K562 (cell line): Measurements from ENCODE around the gene VPS33B. TPM values are rescaled to one million over a fixed set of nuclear protein-coding genes. Genes with fewer than 3 reads are reported as not detected.

Source experiments
- ARID2 ChIP-seq: fragments of 450-650 bp; IDR thresholded peaks from 2 replicates; pipeline ENCODE4 v1.6.1; 2017; ENCODE audit warnings: antibody characterized with exemption, mild to moderate bottlenecking
- CBX2 ChIP-seq: fragments of 200-600 bp; sonication (generic); IDR thresholded peaks from one replicate; pipeline ENCODE4 v1.6.1; 2012; ENCODE audit warnings: mild to moderate bottlenecking, low read length, inconsistent platforms; ENCODE audit not compliant: insufficient read depth, poor library complexity, severe bottlenecking
- CSDE1 ChIP-seq, 2 experiments: fragments of 450-650 bp; IDR thresholded peaks; 2 replicates each; pipeline ENCODE4 v1.6.1; 2016; ENCODE audit warnings: mild to moderate bottlenecking in 1 of 2
- EHMT2 ChIP-seq: fragments of 450-650 bp; IDR thresholded peaks from 2 replicates; pipeline ENCODE4 v1.6.1; 2018; ENCODE audit warnings: antibody characterized with exemption
- ELF1 ChIP-seq: fragments of 200-800 bp; sonication (Bioruptor generic); IDR thresholded peaks from 2 replicates; pipeline ENCODE4 v1.6.1; 2016; ENCODE audit warnings: missing genetic modification characterization, missing compliant biosample characterization
- FOXM1 ChIP-seq, 2 experiments: fragments of 450-650 bp in 1 of 2; sonication (generic) in 1 of 2; formaldehyde crosslinking in 1 of 2; IDR thresholded peaks; 2 replicates each; pipeline versions ENCODE4 v1.6.1 to v1.9.0; 2017 to 2022; ENCODE audit warnings: low read depth in 2 of 2, mild to moderate bottlenecking in 2 of 2, missing genetic modification reagents in 1 of 2, moderate library complexity in 1 of 2
- GATAD2A ChIP-seq: fragments of 450-650 bp; IDR thresholded peaks from 2 replicates; pipeline ENCODE4 v1.6.1; 2017
- HDGF ChIP-seq: fragments of 450-650 bp; IDR thresholded peaks from 2 replicates; pipeline ENCODE4 v1.6.1; 2016
- HMG20B ChIP-seq: fragments of 250-450 bp; sonication (Bioruptor Pico); IDR thresholded peaks from 2 replicates; pipeline ENCODE4 v1.5.0; 2021; ENCODE audit warnings: mild to moderate bottlenecking
- ID3 ChIP-seq, 2 experiments: fragments of 250-450 bp in 1 of 2; fragments of 450-650 bp in 1 of 2; sonication (Bioruptor Pico) in 1 of 2; IDR thresholded peaks; 2 replicates each; pipeline versions ENCODE4 v1.6.1 to v1.8.0; 2016 to 2021; ENCODE audit warnings: mild to moderate bottlenecking in 2 of 2, moderate library complexity in 2 of 2, missing compliant biosample characterization in 1 of 2, missing genetic modification characterization in 1 of 2
- RBM14 ChIP-seq: fragments of 200-400 bp; formaldehyde crosslinking; IDR thresholded peaks from 2 replicates; pipeline ENCODE4 v1.6.1; 2018; ENCODE audit warnings: low read depth, mild to moderate bottlenecking, low read length, moderate library complexity, borderline replicate concordance; ENCODE audit not compliant: insufficient read depth
- RBM22 ChIP-seq: fragments of 200-400 bp; formaldehyde crosslinking; IDR thresholded peaks from 2 replicates; pipeline ENCODE4 v1.6.1; 2018; ENCODE audit warnings: low read length, low read depth; ENCODE audit not compliant: poor library complexity, severe bottlenecking
- SETDB1 ChIP-seq: IDR thresholded peaks from one replicate; pipeline ENCODE4 v1.6.1; 2012; ENCODE audit warnings: low read length, control low read depth, inconsistent platforms
- SMAD3 ChIP-seq: fragments of 450-650 bp; formaldehyde crosslinking; conservative IDR thresholded peaks from 2 replicates; pipeline ENCODE4 v1.4.0; 2020; ENCODE audit warnings: mild to moderate bottlenecking
- TCF3 ChIP-seq: sonication (generic); formaldehyde crosslinking; IDR thresholded peaks from 2 replicates; pipeline ENCODE4 v1.4.0; 2020; ENCODE audit warnings: mild to moderate bottlenecking, missing genetic modification reagents
- ZBTB43 ChIP-seq: sonication (generic); formaldehyde crosslinking; IDR thresholded peaks from 2 replicates; pipeline ENCODE4 v1.8.0; 2023; ENCODE audit warnings: mild to moderate bottlenecking, missing genetic modification reagents
- ZNF134 ChIP-seq: fragments of 250-450 bp; sonication (Bioruptor Pico); conservative IDR thresholded peaks from 2 replicates; pipeline ENCODE4 v1.4.0; 2020
- ZNF280B ChIP-seq: fragments of 250-450 bp; sonication (Bioruptor Pico); IDR thresholded peaks from 2 replicates; pipeline ENCODE4 v1.5.1; 2021; ENCODE audit warnings: mild to moderate bottlenecking
- ZNF449 ChIP-seq: fragments of 250-450 bp; sonication (Bioruptor Pico); IDR thresholded peaks from 2 replicates; pipeline ENCODE4 v1.8.0; 2022; ENCODE audit warnings: moderate library complexity, mild to moderate bottlenecking, inconsistent platforms
- ZNF639 ChIP-seq, 2 experiments: fragments of 200-800 bp in 1 of 2; sonication (Bioruptor generic) in 1 of 2; sonication (generic) in 1 of 2; formaldehyde crosslinking in 1 of 2; IDR thresholded peaks in 1 of 2; conservative IDR thresholded peaks in 1 of 2; 2 replicates each; pipeline versions ENCODE4 v1.5.0 to v1.6.1; 2016 to 2020; ENCODE audit warnings: missing compliant biosample characterization in 1 of 2, missing genetic modification characterization in 1 of 2, missing genetic modification reagents in 1 of 2
- ZSCAN32 ChIP-seq: fragments of 450-650 bp; formaldehyde crosslinking; IDR thresholded peaks from 2 replicates; pipeline ENCODE4 v1.4.0; 2020; ENCODE audit warnings: mild to moderate bottlenecking, moderate library complexity
- polyA plus RNA-seq, 8 experiments: library from polyadenylated mRNA; depleted of rRNA in 4 of 8; stranded (reverse) in 5 of 8; unstranded in 3 of 8; fragments of >200 nt; fragmentation: Nextera tagmentation in 2 of 8; fragmentation: Illumina TruSeq in 1 of 8; extraction: Ambion mirVana in 2 of 8; extraction: Trizol in 1 of 8; gene quantifications; 2 replicates each; pipeline versions ENCODE4 v1.2.1 to v1.2.3, GENCODE V29; 2011 to 2014; ENCODE audit warnings: inconsistent platforms in 1 of 8, missing spikeins in 1 of 8
- total RNA-seq, 7 experiments: library from RNA; depleted of rRNA in 6 of 7; stranded (reverse); fragments of >200 nt in 6 of 7; fragmentation: Illumina TruSeq in 2 of 7; extraction: Trizol in 2 of 7; gene quantifications; 2 replicates each; pipeline versions ENCODE4 v1.2.1 to v1.2.3, GENCODE V29; 2011 to 2021; ENCODE audit warnings: low replicate concordance in 1 of 7

The VPS33B gene
- total and polyA plus RNA-seq, 9 of the 15 experiments (the other 6 are each of a cell fraction or from before 2014, with no cell fraction given) = 9.4 to 25.5 (median 14.8) TPM

GRCh38 chr15:90994417-90995311 lies 27.7 kb downstream of the VPS33B start, which contains the start of gene PRC1 (continued):
- no peak for TF ChIP-seq ZNF449
- no peak for TF ChIP-seq ZNF639 (CRISPR knock-in tag; conservative IDR thresholded peaks at IDR 0.05 in 1 of 2, IDR thresholded peaks at IDR 0.05 in 1 of 2)
- TF ChIP-seq TCF3 (CRISPR knock-in tag) = peak; percentile 44
- TF ChIP-seq HMG20B (CRISPR knock-in tag) = no peak
- peak; percentile 99 for TF ChIP-seq FOXM1 (IDR thresholded peaks at IDR 0.05; ENCODE audit: low read depth)
- TF ChIP-seq FOXM1 (CRISPR knock-in tag; IDR thresholded peaks at IDR 0.05; ENCODE audit: low read depth) = peak; percentile 99
- TF ChIP-seq ZSCAN32 (CRISPR knock-in tag) = no peak
- TF ChIP-seq ID3 (CRISPR knock-in tag; IDR thresholded peaks at IDR 0.05) = no peak
- no peak; the same call in 1 of the 2 replicates for TF ChIP-seq ID3 (tag; IDR thresholded peaks at IDR 0.05)
- TF ChIP-seq ELF1 (tag) = peak; percentile 56; the same call in 1 of the 2 replicates
- TF ChIP-seq CBX2 = no peak
- TF ChIP-seq SMAD3 (CRISPR knock-in tag) = no peak
- no peak for TF ChIP-seq ZBTB43
- TF ChIP-seq GATAD2A = no peak
- TF ChIP-seq RBM22 = no peak
- no peak for TF ChIP-seq HDGF
- TF ChIP-seq EHMT2 = no peak
- peak in 1 of 2 experiments; percentile 13; a peak in 1 of 4 replicates for TF ChIP-seq CSDE1 (IDR thresholded peaks at IDR 0.05)
- TF ChIP-seq SETDB1 = no peak
- no peak for TF ChIP-seq ZNF134 (CRISPR knock-in tag)
- TF ChIP-seq RBM14 = 0 out of 2 replicates have a peak, but pooled peaks have one; percentile 87
- no peak for TF ChIP-seq ZNF280B (CRISPR knock-in tag)
- no peak for TF ChIP-seq ARID2
